IMR-90 (cell line): ENCODE measurements around the gene ELFN1. TPM values are rescaled to one million over a fixed set of nuclear protein-coding genes. Genes with fewer than 3 reads are reported as not detected.

Source experiments
- ATAC-seq: fragments of 200-7000 bp; cut with Tn5 transposase; 2 replicates; pipeline ENCODE4 v1.9.1; 2020; ENCODE audit warnings: low read depth, mild to moderate bottlenecking, moderate library complexity
- BruUV-seq: library from RNA; stranded (reverse); fragments of 400-500 nt; replicated peaks from 2 replicates; lab custom pipeline; 2021; lab: Mats Ljungman, UMichigan
- CTCF ChIA-PET: fragments of 300-600 bp; formaldehyde crosslinking; extraction: SDS; loops from one replicate; lab custom pipeline; 2021; ENCODE audit warnings: antibody characterized with exemption; lab: Yijun Ruan, JAX
- POLR2A ChIA-PET: fragments of 300-600 bp; sonication (Branson Sonifier 250); formaldehyde crosslinking; loops from one replicate; lab custom pipeline; 2022; ENCODE audit warnings: antibody characterized with exemption; ENCODE audit not compliant: unreplicated experiment; lab: Charles Lee
- DNase-seq: peaks from one replicate; pipeline ENCODE4 v3.0.0; 2013
- H2AFZ ChIP-seq: replicated peaks from 2 replicates; pipeline ENCODE3; 2013; ENCODE audit warnings: low read length, mild to moderate bottlenecking; ENCODE audit not compliant: poor library complexity
- H2AK5ac ChIP-seq: 2 replicates; pipeline ENCODE4 v1.6.1; 2013; ENCODE audit warnings: low read depth, low read length, inconsistent platforms
- H2AK9ac ChIP-seq: replicated peaks from 2 replicates; pipeline ENCODE3; 2013; ENCODE audit warnings: mild to moderate bottlenecking, low read depth, low read length, moderate library complexity; ENCODE audit not compliant: poor library complexity
- H2BK120ac ChIP-seq: 2 replicates; pipeline ENCODE4 v1.6.1; 2013; ENCODE audit warnings: low read depth, low read length, inconsistent platforms
- H2BK15ac ChIP-seq: 3 replicates; pipeline ENCODE4 v1.6.1; 2013; ENCODE audit warnings: low read depth, low read length, inconsistent platforms
- H2BK20ac ChIP-seq: 2 replicates; pipeline ENCODE4 v1.6.1; 2013; ENCODE audit warnings: low read depth, mild to moderate bottlenecking, inconsistent platforms, low read length, moderate library complexity
- H2BK5ac ChIP-seq: 2 replicates; pipeline ENCODE4 v1.6.1; 2013; ENCODE audit warnings: mild to moderate bottlenecking, low read depth, low read length, inconsistent platforms; ENCODE audit not compliant: poor library complexity, severe bottlenecking
- H3K14ac ChIP-seq: replicated peaks from 2 replicates; pipeline ENCODE4 v1.6.1; 2013; ENCODE audit warnings: low read depth, low read length, inconsistent platforms
- H3K18ac ChIP-seq: 2 replicates; pipeline ENCODE4 v1.6.1; 2013; ENCODE audit warnings: low read depth, low read length, control low read depth
- H3K23ac ChIP-seq: 2 replicates; pipeline ENCODE4 v1.6.1; 2013; ENCODE audit warnings: low read depth, low read length, inconsistent platforms
- H3K27ac ChIP-seq: 2 replicates; pipeline ENCODE4 v1.5.1; 2013; ENCODE audit warnings: mild to moderate bottlenecking, control low read depth, low read length; ENCODE audit not compliant: insufficient read depth
- H3K27me3 ChIP-seq: 2 replicates; pipeline ENCODE4 v1.6.1; 2013; ENCODE audit warnings: low read length; ENCODE audit not compliant: control insufficient read depth, insufficient read depth
- H3K36me3 ChIP-seq: 2 replicates; pipeline ENCODE4 v1.6.1; 2013; ENCODE audit warnings: low read length, mixed read lengths; ENCODE audit not compliant: control insufficient read depth, insufficient read depth
- H3K4ac ChIP-seq: 2 replicates; pipeline ENCODE4 v1.6.1; 2013; ENCODE audit warnings: low read depth, low read length, inconsistent platforms
- H3K4me1 ChIP-seq: 2 replicates; pipeline ENCODE4 v1.6.1; 2013; ENCODE audit warnings: low read length, mixed read lengths; ENCODE audit not compliant: control insufficient read depth, insufficient read depth
- H3K4me2 ChIP-seq: 2 replicates; pipeline ENCODE4 v1.6.1; 2013; ENCODE audit warnings: low read depth, mild to moderate bottlenecking, control low read depth, low read length, moderate library complexity
- H3K4me3 ChIP-seq: 2 replicates; pipeline ENCODE4 v1.5.1; 2013; ENCODE audit warnings: low read depth, mild to moderate bottlenecking, control low read depth, low read length, moderate library complexity; ENCODE audit not compliant: insufficient read depth
- H3K56ac ChIP-seq: 2 replicates; pipeline ENCODE4 v1.6.1; 2013; ENCODE audit warnings: low read length, inconsistent platforms; ENCODE audit not compliant: insufficient read depth; ENCODE audit errors: extremely low read depth
- H3K79me1 ChIP-seq, 2 experiments: 2 replicates each; pipeline ENCODE4 v1.6.1; 2013; ENCODE audit warnings: low read length in 2 of 2, inconsistent platforms in 1 of 2, low read depth in 1 of 2
- H3K9ac ChIP-seq: 2 replicates; pipeline ENCODE4 v1.6.1; 2013; ENCODE audit warnings: low read depth, low read length, control low read depth
- H3K9me1 ChIP-seq: 2 replicates; pipeline ENCODE4 v1.6.1; 2013; ENCODE audit warnings: low read length, inconsistent platforms; ENCODE audit not compliant: insufficient read depth
- H3K9me3 ChIP-seq: 2 replicates; pipeline ENCODE4 v1.6.1; 2013; ENCODE audit warnings: low read length; ENCODE audit not compliant: control insufficient read depth, insufficient read depth
- H4K20me1 ChIP-seq: 2 replicates; pipeline ENCODE4 v1.6.1; 2013; ENCODE audit warnings: low read length, inconsistent platforms; ENCODE audit not compliant: insufficient read depth
- H4K5ac ChIP-seq: 2 replicates; pipeline ENCODE4 v1.6.1; 2013; ENCODE audit warnings: mild to moderate bottlenecking, low read depth, low read length, control low read depth
- H4K8ac ChIP-seq, 2 experiments: 2 replicates each; pipeline ENCODE4 v1.6.1; 2013; ENCODE audit warnings: low read depth in 2 of 2, low read length in 2 of 2, control low read depth in 1 of 2, inconsistent platforms in 1 of 2
- H4K91ac ChIP-seq: 2 replicates; pipeline ENCODE4 v1.6.1; 2013; ENCODE audit warnings: low read depth, low read length, inconsistent platforms; ENCODE audit not compliant: insufficient read depth
- MAFK ChIP-seq: IDR thresholded peaks from 2 replicates; pipeline ENCODE4 v1.6.1; 2012; ENCODE audit warnings: low read depth, low read length, improper control_type of control experiment
- RAD21 ChIP-seq: IDR thresholded peaks from 2 replicates; pipeline ENCODE4 v1.6.1; 2012; ENCODE audit warnings: low read length, improper control_type of control experiment
- SMC3 ChIP-seq: fragments of 150-350 bp; IDR thresholded peaks from 2 replicates; pipeline ENCODE4 v1.6.1; 2016; ENCODE audit warnings: low read depth, mild to moderate bottlenecking, antibody characterized with exemption, low read length, moderate library complexity
- WGBS, 2 experiments: methylation state at CpG; one replicate each; pipeline versions ENCODE4 v1.1.5 to v1.1.7; 2013; ENCODE audit warnings: missing lambda C conversion rate in 2 of 2; ENCODE audit not compliant: insufficient read length in 1 of 2; ENCODE audit errors: extremely low coverage in 2 of 2; 5-methylcytosine and 5-hydroxymethylcytosine counted together
- dilution Hi-C: fragments of 300-500 bp; cut with HindIII; formaldehyde crosslinking; loops from one replicate; pipeline ENCODE4 v1.14.3; 2018; ENCODE audit warnings: low sequenced_read_pairs; ENCODE audit not compliant: unreplicated experiment
- in situ Hi-C: fragments of 300-500 bp; cut with MboI; formaldehyde crosslinking; loops from 3 replicates; pipeline ENCODE4 v1.14.3; 2019; ENCODE audit warnings: low sequenced_read_pairs, inconsistent platforms, mixed read lengths
- intact Hi-C: fragments of 100-400 bp; cut with micrococcal nuclease; formaldehyde crosslinking; loops from 2 replicates; pipeline ENCODE4 v1.10.0; 2022
- polyA plus RNA-seq, 3 experiments: library from polyadenylated mRNA; depleted of rRNA; stranded (reverse); fragments of >200 nt; gene quantifications; 2 replicates each; pipeline ENCODE4 v1.2.3, GENCODE V29; 2012; ENCODE audit warnings: low replicate concordance in 1 of 3
- total RNA-seq: library from RNA; depleted of rRNA; stranded (reverse); fragments of >200 nt; gene quantifications from 2 replicates; pipeline ENCODE4 v1.2.3, GENCODE V29; 2012
- TF ChIP-seq, protein P1 (sequence below): fragments of 150-350 bp; IDR thresholded peaks from 2 replicates; pipeline ENCODE4 v1.6.1; 2016; ENCODE audit warnings: low read depth, mild to moderate bottlenecking, low read length, moderate library complexity, borderline replicate concordance
- TF ChIP-seq, protein P2 (sequence below): conservative IDR thresholded peaks from 2 replicates; pipeline ENCODE4 v1.5.1; 2012; ENCODE audit warnings: mild to moderate bottlenecking, low read depth, low read length, improper control_type of control experiment

The ELFN1 gene
- total and polyA plus RNA-seq, 2 of the 4 experiments (the other 2 are of a cell fraction): 1.6 to 5.2 TPM

- Histone ChIP-seq H3K4ac (no peak overlapping the region), H2BK5ac (no peak overlapping the region), H3K27me3 (peaks cover 70% of the 10 kb centered on the region), H2BK15ac (no peak overlapping the region), H2AFZ (no peak overlapping the region), H3K9me3 (no peaks in the 10 kb centered on the region), H4K8ac (no peak overlapping the region), H3K36me3 (no peaks in the 10 kb centered on the region), H3K27ac (no peak overlapping the region), H2BK120ac (no peak overlapping the region), H4K91ac (no peak overlapping the region), H3K18ac (no peak overlapping the region), H3K56ac (no peak overlapping the region), H3K79me1 (no peaks in the 10 kb centered on the region), H3K23ac (no peak overlapping the region), H3K4me2 (no peak overlapping the region), H2AK9ac (no peak overlapping the region), H2AK5ac (no peak overlapping the region), H3K9me1 (no peaks in the 10 kb centered on the region), H4K20me1 (no peaks in the 10 kb centered on the region), H3K4me3 (no peak overlapping the region), H4K5ac (no peak overlapping the region), H3K4me1 (no peaks in the 10 kb centered on the region), H3K14ac (no peak overlapping the region), H3K9ac (no peak overlapping the region), H2BK20ac (no peak overlapping the region)
- no peak for TF ChIP-seq MAFK
- TF ChIP-seq RAD21: no peak
- TF ChIP-seq, protein P1, sequence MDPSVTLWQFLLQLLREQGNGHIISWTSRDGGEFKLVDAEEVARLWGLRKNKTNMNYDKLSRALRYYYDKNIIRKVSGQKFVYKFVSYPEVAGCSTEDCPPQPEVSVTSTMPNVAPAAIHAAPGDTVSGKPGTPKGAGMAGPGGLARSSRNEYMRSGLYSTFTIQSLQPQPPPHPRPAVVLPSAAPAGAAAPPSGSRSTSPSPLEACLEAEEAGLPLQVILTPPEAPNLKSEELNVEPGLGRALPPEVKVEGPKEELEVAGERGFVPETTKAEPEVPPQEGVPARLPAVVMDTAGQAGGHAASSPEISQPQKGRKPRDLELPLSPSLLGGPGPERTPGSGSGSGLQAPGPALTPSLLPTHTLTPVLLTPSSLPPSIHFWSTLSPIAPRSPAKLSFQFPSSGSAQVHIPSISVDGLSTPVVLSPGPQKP: no peak
- TF ChIP-seq, protein P2, sequence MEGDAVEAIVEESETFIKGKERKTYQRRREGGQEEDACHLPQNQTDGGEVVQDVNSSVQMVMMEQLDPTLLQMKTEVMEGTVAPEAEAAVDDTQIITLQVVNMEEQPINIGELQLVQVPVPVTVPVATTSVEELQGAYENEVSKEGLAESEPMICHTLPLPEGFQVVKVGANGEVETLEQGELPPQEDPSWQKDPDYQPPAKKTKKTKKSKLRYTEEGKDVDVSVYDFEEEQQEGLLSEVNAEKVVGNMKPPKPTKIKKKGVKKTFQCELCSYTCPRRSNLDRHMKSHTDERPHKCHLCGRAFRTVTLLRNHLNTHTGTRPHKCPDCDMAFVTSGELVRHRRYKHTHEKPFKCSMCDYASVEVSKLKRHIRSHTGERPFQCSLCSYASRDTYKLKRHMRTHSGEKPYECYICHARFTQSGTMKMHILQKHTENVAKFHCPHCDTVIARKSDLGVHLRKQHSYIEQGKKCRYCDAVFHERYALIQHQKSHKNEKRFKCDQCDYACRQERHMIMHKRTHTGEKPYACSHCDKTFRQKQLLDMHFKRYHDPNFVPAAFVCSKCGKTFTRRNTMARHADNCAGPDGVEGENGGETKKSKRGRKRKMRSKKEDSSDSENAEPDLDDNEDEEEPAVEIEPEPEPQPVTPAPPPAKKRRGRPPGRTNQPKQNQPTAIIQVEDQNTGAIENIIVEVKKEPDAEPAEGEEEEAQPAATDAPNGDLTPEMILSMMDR: no peak
- no peak for TF ChIP-seq SMC3
- POLR2A ChIA-PET: no interaction called here
- DNase-seq: no peak
- CTCF ChIA-PET: no interaction called here
- dilution Hi-C loops: no loop called here
- no peak for ATAC-seq
- WGBS, 2 experiments: 73% methylated on average over 3 of the region's 23 CpGs; no CpG with 5 or more reads in 1 of the 2 experiments
- in situ Hi-C loops: no loop called here
- BruUV-seq: no TSS peak
- intact Hi-C loops: no loop called here
These were observed 25.6 kb upstream of the ELFN1 start for GRCh38 chr7:1644341-1645070.
